Measurements from ENCODE around the gene AKAP13.

DNA sequence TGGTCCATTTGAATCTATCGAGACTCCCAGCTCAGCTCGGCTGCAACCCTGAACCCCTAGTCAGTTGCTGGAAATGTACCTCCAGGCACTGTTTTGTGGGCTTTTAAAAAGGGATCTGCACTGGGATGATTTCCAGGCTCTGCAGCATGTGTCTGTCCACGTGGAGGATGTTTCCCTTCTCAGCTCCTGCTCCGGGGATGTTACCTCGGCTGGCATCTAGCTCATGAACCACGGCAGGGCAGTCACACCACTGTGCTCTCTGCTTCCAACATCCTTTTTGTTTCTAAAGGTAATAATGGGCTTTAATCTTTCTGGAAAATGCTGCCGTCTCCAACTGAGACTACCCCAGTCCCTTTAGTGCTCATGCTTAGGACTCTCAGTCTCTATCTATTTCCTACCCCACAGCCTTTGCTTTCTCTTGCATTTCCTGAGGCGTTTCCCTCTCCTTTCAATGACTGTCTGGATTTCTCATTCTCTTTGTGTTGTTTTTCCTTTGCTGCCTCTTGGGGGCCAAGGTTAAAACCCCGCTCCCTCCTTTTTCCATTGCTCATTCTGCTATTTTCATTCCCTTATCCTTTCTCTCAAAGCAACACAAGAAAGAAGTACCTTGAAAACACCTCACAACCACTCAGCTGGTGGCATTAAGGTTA is 42.9 kb upstream of the AKAP13 start:
- TF ChIP-seq, protein P1, sequence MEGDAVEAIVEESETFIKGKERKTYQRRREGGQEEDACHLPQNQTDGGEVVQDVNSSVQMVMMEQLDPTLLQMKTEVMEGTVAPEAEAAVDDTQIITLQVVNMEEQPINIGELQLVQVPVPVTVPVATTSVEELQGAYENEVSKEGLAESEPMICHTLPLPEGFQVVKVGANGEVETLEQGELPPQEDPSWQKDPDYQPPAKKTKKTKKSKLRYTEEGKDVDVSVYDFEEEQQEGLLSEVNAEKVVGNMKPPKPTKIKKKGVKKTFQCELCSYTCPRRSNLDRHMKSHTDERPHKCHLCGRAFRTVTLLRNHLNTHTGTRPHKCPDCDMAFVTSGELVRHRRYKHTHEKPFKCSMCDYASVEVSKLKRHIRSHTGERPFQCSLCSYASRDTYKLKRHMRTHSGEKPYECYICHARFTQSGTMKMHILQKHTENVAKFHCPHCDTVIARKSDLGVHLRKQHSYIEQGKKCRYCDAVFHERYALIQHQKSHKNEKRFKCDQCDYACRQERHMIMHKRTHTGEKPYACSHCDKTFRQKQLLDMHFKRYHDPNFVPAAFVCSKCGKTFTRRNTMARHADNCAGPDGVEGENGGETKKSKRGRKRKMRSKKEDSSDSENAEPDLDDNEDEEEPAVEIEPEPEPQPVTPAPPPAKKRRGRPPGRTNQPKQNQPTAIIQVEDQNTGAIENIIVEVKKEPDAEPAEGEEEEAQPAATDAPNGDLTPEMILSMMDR (IDR thresholded peaks at IDR 0.05) = no peak
- no peak for TF ChIP-seq EZH2 (IDR thresholded peaks at IDR 0.05)

All from neural progenitor cell (in vitro differentiated cells).